HG03039 (cell line): Measurements from ENCODE around the gene NES.

Experiments used
- ATAC-seq: cut with Tn5 transposase; IDR thresholded peaks from one replicate; pipeline ENCODE4 v1.9.1; 2021; ENCODE audit warnings: mild to moderate bottlenecking, moderate library complexity; ENCODE audit not compliant: unreplicated experiment

The NES gene

GRCh38 chr1:156665539-156665938, 11.7 kb downstream of the NES start:
- ATAC-seq: no peak

- ATAC-seq: no peak
These were observed 12.3 kb downstream of the NES start for GRCh38 chr1:156664767-156665411.

GRCh38 chr1:156664046-156664766, 13.0 kb downstream of the NES start:
- ATAC-seq: no peak

- ATAC-seq: no peak
These were observed 14.0 kb downstream of the NES start for GRCh38 chr1:156663178-156663577.

GRCh38 chr1:156662800-156663055, 14.5 kb downstream of the NES start:
- ATAC-seq: no peak

GRCh38 chr1:156662005-156662799, 15.0 kb downstream of the NES start:
- no peak for ATAC-seq

GRCh38 chr1:156660752-156661112, 16.5 kb downstream of the NES start:
- ATAC-seq: peak; percentile 14

- peak; percentile 44 for ATAC-seq
These were observed 17.0 kb downstream of the NES start for GRCh38 chr1:156659988-156660751.

- ATAC-seq: no peak
These were observed 17.6 kb downstream of the NES start for GRCh38 chr1:156659661-156659987.

- ATAC-seq: no peak
These were observed 18.1 kb downstream of the NES start for GRCh38 chr1:156658945-156659574.

- ATAC-seq: no peak
These were observed 18.7 kb downstream of the NES start for GRCh38 chr1:156658496-156658895.

- ATAC-seq: no peak
These were observed 19.4 kb downstream of the NES start for GRCh38 chr1:156657741-156658319.

- no peak for ATAC-seq
These were observed 20.1 kb downstream of the NES start for GRCh38 chr1:156656806-156657740.

GRCh38 chr1:156655904-156656516, 21.2 kb downstream of the NES start:
- ATAC-seq: no peak

GRCh38 chr1:156655151-156655903, 21.9 kb downstream of the NES start:
- no peak for ATAC-seq

GRCh38 chr1:156654700-156655099, 22.5 kb downstream of the NES start:
- ATAC-seq: no peak

GRCh38 chr1:156652992-156653355, 24.2 kb downstream of the NES start:
- ATAC-seq: no peak

- no peak for ATAC-seq
These were observed 24.8 kb downstream of the NES start for GRCh38 chr1:156652131-156652991.
